ENCODE measurements around the gene RETREG3. TPM values are rescaled to one million over a fixed set of nuclear protein-coding genes. Genes with fewer than 3 reads are reported as not detected.

RETREG3 gene
- polyA plus RNA-seq, 1 donor from 2014 or later: 34.6 TPM

GRCh38 chr17:42531455-42532354, 77.5 kb downstream of the RETREG3 start:
- Histone ChIP-seq H3K27me3 (ENCODE audit: insufficient read depth, low read depth, low read length) (no peaks in the 10 kb centered on the region), H3F3A (ENCODE audit: insufficient read depth, low read length, poor library complexity, severe bottlenecking) (no peaks in the 10 kb centered on the region), H2AFZ (ENCODE audit: low read depth, low read length) (no peak overlapping the region), H3K9me3 (ENCODE audit: low read length) (no peaks in the 10 kb centered on the region), H3K9me2 (ENCODE audit: insufficient read depth, low read length) (no peaks in the 10 kb centered on the region), H3K27ac (ENCODE audit: low read length) (no peak overlapping the region), H3K4me3 (ENCODE audit: low read length) (peak overlapping the region; percentile 52), H3K4me2 (ENCODE audit: low read length) (no peak overlapping the region), H3K36me3 (ENCODE audit: insufficient read depth, low read length) (no peaks in the 10 kb centered on the region), H3K79me2 (replicated peaks; ENCODE audit: insufficient read depth, low read length) (no peaks in the 10 kb centered on the region), H4K20me1 (ENCODE audit: insufficient read depth) (no peaks in the 10 kb centered on the region), H3K9ac (ENCODE audit: low read length) (peak overlapping the region; percentile 29)
- TF ChIP-seq, protein P1, sequence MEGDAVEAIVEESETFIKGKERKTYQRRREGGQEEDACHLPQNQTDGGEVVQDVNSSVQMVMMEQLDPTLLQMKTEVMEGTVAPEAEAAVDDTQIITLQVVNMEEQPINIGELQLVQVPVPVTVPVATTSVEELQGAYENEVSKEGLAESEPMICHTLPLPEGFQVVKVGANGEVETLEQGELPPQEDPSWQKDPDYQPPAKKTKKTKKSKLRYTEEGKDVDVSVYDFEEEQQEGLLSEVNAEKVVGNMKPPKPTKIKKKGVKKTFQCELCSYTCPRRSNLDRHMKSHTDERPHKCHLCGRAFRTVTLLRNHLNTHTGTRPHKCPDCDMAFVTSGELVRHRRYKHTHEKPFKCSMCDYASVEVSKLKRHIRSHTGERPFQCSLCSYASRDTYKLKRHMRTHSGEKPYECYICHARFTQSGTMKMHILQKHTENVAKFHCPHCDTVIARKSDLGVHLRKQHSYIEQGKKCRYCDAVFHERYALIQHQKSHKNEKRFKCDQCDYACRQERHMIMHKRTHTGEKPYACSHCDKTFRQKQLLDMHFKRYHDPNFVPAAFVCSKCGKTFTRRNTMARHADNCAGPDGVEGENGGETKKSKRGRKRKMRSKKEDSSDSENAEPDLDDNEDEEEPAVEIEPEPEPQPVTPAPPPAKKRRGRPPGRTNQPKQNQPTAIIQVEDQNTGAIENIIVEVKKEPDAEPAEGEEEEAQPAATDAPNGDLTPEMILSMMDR (IDR thresholded peaks at IDR 0.05; ENCODE audit: poor library complexity, severe bottlenecking): peak; percentile 63
- TF ChIP-seq POLR2AphosphoS5 (IDR thresholded peaks at IDR 0.05) (no peak), RAD21 (conservative IDR thresholded peaks at IDR 0.05) (peak; percentile 10)

DNA sequence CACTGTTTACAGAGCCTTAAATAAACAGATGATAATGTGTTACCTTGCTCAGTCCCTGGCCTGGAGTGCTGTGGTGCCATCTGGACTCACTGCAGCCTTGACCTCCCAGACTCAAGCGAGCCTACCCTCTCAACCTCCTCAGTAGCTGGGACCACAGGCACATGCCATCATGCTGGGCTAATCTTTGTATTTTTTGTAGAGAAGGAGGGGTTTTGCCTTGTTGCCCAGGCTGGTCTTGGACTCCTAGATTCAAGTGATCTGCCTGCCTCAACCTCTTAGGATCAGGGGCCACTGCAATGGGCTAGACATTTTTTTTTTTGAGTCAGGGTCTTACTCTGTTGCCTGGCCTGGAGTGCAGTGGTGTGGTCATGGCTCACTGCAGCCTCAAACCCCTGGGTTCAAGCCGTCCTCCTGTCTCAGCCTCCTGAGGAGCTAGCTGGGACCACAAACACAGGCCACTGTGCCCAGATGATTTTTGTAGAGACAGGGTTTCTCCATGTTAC, 78.2 kb downstream of the RETREG3 start:
- Histone ChIP-seq H3K27ac (ENCODE audit: low read length) (no peak overlapping the region), H3K27me3 (ENCODE audit: insufficient read depth, low read depth, low read length) (no peaks in the 10 kb centered on the region), H3K9ac (ENCODE audit: low read length) (no peak overlapping the region), H3K79me2 (replicated peaks; ENCODE audit: insufficient read depth, low read length) (no peaks in the 10 kb centered on the region), H3K9me3 (ENCODE audit: low read length) (no peaks in the 10 kb centered on the region), H3K36me3 (ENCODE audit: insufficient read depth, low read length) (no peaks in the 10 kb centered on the region), H4K20me1 (ENCODE audit: insufficient read depth) (no peaks in the 10 kb centered on the region), H3K4me2 (ENCODE audit: low read length) (no peak overlapping the region), H3K9me2 (ENCODE audit: insufficient read depth, low read length) (no peaks in the 10 kb centered on the region), H3K4me3 (ENCODE audit: low read length) (no peak overlapping the region), H2AFZ (ENCODE audit: low read depth, low read length) (no peak overlapping the region), H3F3A (ENCODE audit: insufficient read depth, low read length, poor library complexity, severe bottlenecking) (no peaks in the 10 kb centered on the region)
- TF ChIP-seq SMC3 (conservative IDR thresholded peaks at IDR 0.05; ENCODE audit: poor library complexity): no peak
- TF ChIP-seq, protein P2, sequence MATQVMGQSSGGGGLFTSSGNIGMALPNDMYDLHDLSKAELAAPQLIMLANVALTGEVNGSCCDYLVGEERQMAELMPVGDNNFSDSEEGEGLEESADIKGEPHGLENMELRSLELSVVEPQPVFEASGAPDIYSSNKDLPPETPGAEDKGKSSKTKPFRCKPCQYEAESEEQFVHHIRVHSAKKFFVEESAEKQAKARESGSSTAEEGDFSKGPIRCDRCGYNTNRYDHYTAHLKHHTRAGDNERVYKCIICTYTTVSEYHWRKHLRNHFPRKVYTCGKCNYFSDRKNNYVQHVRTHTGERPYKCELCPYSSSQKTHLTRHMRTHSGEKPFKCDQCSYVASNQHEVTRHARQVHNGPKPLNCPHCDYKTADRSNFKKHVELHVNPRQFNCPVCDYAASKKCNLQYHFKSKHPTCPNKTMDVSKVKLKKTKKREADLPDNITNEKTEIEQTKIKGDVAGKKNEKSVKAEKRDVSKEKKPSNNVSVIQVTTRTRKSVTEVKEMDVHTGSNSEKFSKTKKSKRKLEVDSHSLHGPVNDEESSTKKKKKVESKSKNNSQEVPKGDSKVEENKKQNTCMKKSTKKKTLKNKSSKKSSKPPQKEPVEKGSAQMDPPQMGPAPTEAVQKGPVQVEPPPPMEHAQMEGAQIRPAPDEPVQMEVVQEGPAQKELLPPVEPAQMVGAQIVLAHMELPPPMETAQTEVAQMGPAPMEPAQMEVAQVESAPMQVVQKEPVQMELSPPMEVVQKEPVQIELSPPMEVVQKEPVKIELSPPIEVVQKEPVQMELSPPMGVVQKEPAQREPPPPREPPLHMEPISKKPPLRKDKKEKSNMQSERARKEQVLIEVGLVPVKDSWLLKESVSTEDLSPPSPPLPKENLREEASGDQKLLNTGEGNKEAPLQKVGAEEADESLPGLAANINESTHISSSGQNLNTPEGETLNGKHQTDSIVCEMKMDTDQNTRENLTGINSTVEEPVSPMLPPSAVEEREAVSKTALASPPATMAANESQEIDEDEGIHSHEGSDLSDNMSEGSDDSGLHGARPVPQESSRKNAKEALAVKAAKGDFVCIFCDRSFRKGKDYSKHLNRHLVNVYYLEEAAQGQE (IDR thresholded peaks at IDR 0.05; ENCODE audit: borderline replicate concordance): no peak
- no peak for TF ChIP-seq TAF1 (IDR thresholded peaks at IDR 0.05; ENCODE audit: low read depth)
- TF ChIP-seq RAD21 (conservative IDR thresholded peaks at IDR 0.05): no peak
- TF ChIP-seq MXI1 (conservative IDR thresholded peaks at IDR 0.05; ENCODE audit: poor library complexity, severe bottlenecking): no peak
- TF ChIP-seq, protein P1 (IDR thresholded peaks at IDR 0.05; ENCODE audit: poor library complexity, severe bottlenecking): no peak
- no peak for TF ChIP-seq POLR2AphosphoS5 (IDR thresholded peaks at IDR 0.05)
- TF ChIP-seq EZH2 (IDR thresholded peaks at IDR 0.05; ENCODE audit: borderline replicate concordance, insufficient read depth, low read length, poor library complexity, severe bottlenecking): no peak
- no peak for TF ChIP-seq EP300 (conservative IDR thresholded peaks at IDR 0.05; ENCODE audit: poor library complexity, severe bottlenecking)

Other genes starting within 250 kb of the RETREG3 start
- gene STAT3, start 220.9 kb downstream of the RETREG3 start, polyA plus RNA-seq: 24.2 and 25.5 TPM in 2 replicates
- 0.07 and 0.18 TPM in 2 replicates for gene CAVIN1, start 186.1 kb downstream of the RETREG3 start, polyA plus RNA-seq
- 92.1 and 94.0 TPM in 2 replicates for gene ATP6V0A1, start 150.5 kb downstream of the RETREG3 start, polyA plus RNA-seq
- gene NAGLU, start 73.1 kb downstream of the RETREG3 start, polyA plus RNA-seq: 12.1 and 17.1 TPM in 2 replicates
- gene HSD17B1, start 56.5 kb downstream of the RETREG3 start, polyA plus RNA-seq: 1.0 and 2.1 TPM in 2 replicates
- 8.2 and 10.1 TPM in 2 replicates for gene COASY, start 47.2 kb downstream of the RETREG3 start, polyA plus RNA-seq
- gene MLX, start 42.3 kb downstream of the RETREG3 start, polyA plus RNA-seq: 35.7 and 47.2 TPM in 2 replicates
- gene PSMC3IP, start 31.6 kb downstream of the RETREG3 start, polyA plus RNA-seq: 22.5 and 36.2 TPM in 2 replicates
- gene TUBG1, start 309 bp upstream of the RETREG3 start, polyA plus RNA-seq: 14.2 and 22.3 TPM in 2 replicates
- 24.9 and 28.9 TPM in 2 replicates for gene TUBG2, start 49.9 kb upstream of the RETREG3 start, polyA plus RNA-seq
- 18.4 and 20.2 TPM in 2 replicates for gene PLEKHH3, start 67.6 kb upstream of the RETREG3 start, polyA plus RNA-seq
- 3.1 and 5.1 TPM in 2 replicates for gene CCR10, start 72.5 kb upstream of the RETREG3 start, polyA plus RNA-seq
- 21.9 and 23.9 TPM in 2 replicates for gene CNTNAP1, start 73.2 kb upstream of the RETREG3 start, polyA plus RNA-seq
- gene EZH1, start 135.7 kb upstream of the RETREG3 start, polyA plus RNA-seq: 52.5 and 68.3 TPM in 2 replicates
- 0.96 and 2.1 TPM in 2 replicates for gene RAMP2, start 151.9 kb upstream of the RETREG3 start, polyA plus RNA-seq
- gene VPS25, start 164.1 kb upstream of the RETREG3 start, polyA plus RNA-seq: 128 and 133 TPM in 2 replicates
- 0.10 TPM in 1 of 2 replicates, not detected in the other for gene WNK4, start 171.2 kb upstream of the RETREG3 start, polyA plus RNA-seq
- gene COA3, start 189.3 kb upstream of the RETREG3 start, polyA plus RNA-seq: 222 and 234 TPM in 2 replicates
- gene CNTD1, start 189.5 kb upstream of the RETREG3 start, polyA plus RNA-seq: 0.21 and 1.2 TPM in 2 replicates
- gene BECN1, start 214.9 kb upstream of the RETREG3 start, polyA plus RNA-seq: 74.7 and 87.7 TPM in 2 replicates
- 56.6 and 67.0 TPM in 2 replicates for gene PSME3, start 224.0 kb upstream of the RETREG3 start, polyA plus RNA-seq
- gene AOC2, start 235.2 kb upstream of the RETREG3 start, polyA plus RNA-seq: 1.8 and 2.8 TPM in 2 replicates
- 0.35 and 0.54 TPM in 2 replicates for gene AOC3, start 241.8 kb upstream of the RETREG3 start, polyA plus RNA-seq

All from neural cell (in vitro differentiated cells).